Esophagus muscularis mucosa (tissue), 4 donors: ENCODE measurements around the gene NSMF. TPM values are rescaled to one million over a fixed set of nuclear protein-coding genes. Genes with fewer than 3 reads are reported as not detected.

Experiments used
- DNase-seq: peaks from one replicate; pipeline ENCODE4 v3.0.0-alpha.2; 2017; ENCODE audit errors: extremely low spot score
- H3K27ac ChIP-seq, 4 donors: fragments of 200-600 bp; sonication (generic); replicated peaks in 1 of 4; 1 replicate in 3 of 4; 2 replicates in 1 of 4; pipeline ENCODE4 v1.5.1; 2016 to 2019; ENCODE audit warnings: mild to moderate bottlenecking in 1 of 4
- H3K27me3 ChIP-seq, 4 donors: fragments of 200-600 bp; sonication (generic); one replicate each; pipeline versions ENCODE4 v1.5.1 to v1.6.0; 2016 to 2019
- H3K36me3 ChIP-seq, 4 donors: fragments of 200-600 bp; sonication (generic); one replicate each; pipeline ENCODE4 v1.5.1; 2016 to 2019
- H3K4me1 ChIP-seq, 4 donors: fragments of 200-600 bp; sonication (generic); one replicate each; pipeline ENCODE4 v1.5.1; 2016 to 2019
- H3K4me3 ChIP-seq, 4 donors: fragments of 200-600 bp; sonication (generic); 1 replicate in 2 of 4; 2 replicates in 2 of 4; pipeline ENCODE4 v1.5.1; 2016 to 2019; ENCODE audit warnings: mild to moderate bottlenecking in 4 of 4, moderate library complexity in 1 of 4
- H3K9me3 ChIP-seq, 4 donors: fragments of 200-600 bp; sonication (generic); 1 replicate in 3 of 4; 2 replicates in 1 of 4; pipeline ENCODE4 v1.5.1; 2016 to 2019
- CTCF ChIP-seq, 3 experiments: fragments of 200-600 bp in 2 of 3; fragments of 450-650 bp in 1 of 3; sonication (generic) in 2 of 3; IDR thresholded peaks; one replicate each; pipeline ENCODE4 v1.5.1; 2017 to 2019; ENCODE audit warnings: antibody characterized with exemption in 3 of 3, mild to moderate bottlenecking in 2 of 3, moderate library complexity in 1 of 3
- EP300 ChIP-seq: sonication (generic); formaldehyde crosslinking; IDR thresholded peaks from one replicate; pipeline ENCODE4 v1.6.1; 2017; ENCODE audit warnings: antibody characterized with exemption
- POLR2A ChIP-seq: fragments of 450-650 bp; IDR thresholded peaks from one replicate; pipeline ENCODE4 v1.6.1; 2017; ENCODE audit warnings: antibody characterized with exemption, moderate library complexity, mild to moderate bottlenecking, low read depth
- POLR2AphosphoS5 ChIP-seq, 2 donors: sonication (generic); formaldehyde crosslinking; IDR thresholded peaks; one replicate each; pipeline ENCODE4 v1.6.1; 2017; ENCODE audit warnings: antibody characterized with exemption in 2 of 2
- WGBS: methylation state at CpG from one replicate; pipeline ENCODE4 v1.1.5; 2018; 5-methylcytosine and 5-hydroxymethylcytosine counted together
- intact Hi-C: fragments of 100-400 bp; cut with DNase I; formaldehyde crosslinking; loops from one replicate; pipeline ENCODE4 v1.15.1; 2023
- total RNA-seq, 4 donors: library from RNA; depleted of rRNA; stranded (reverse); fragments of >200 nt; gene quantifications; one replicate each; pipeline versions ENCODE4 v1.1.0 to v1.2.1, GENCODE V29; 2016

NSMF gene
- total RNA-seq, 4 donors from 2014 or later: 41.9 to 71.0 (median 58.9) TPM

DNA sequence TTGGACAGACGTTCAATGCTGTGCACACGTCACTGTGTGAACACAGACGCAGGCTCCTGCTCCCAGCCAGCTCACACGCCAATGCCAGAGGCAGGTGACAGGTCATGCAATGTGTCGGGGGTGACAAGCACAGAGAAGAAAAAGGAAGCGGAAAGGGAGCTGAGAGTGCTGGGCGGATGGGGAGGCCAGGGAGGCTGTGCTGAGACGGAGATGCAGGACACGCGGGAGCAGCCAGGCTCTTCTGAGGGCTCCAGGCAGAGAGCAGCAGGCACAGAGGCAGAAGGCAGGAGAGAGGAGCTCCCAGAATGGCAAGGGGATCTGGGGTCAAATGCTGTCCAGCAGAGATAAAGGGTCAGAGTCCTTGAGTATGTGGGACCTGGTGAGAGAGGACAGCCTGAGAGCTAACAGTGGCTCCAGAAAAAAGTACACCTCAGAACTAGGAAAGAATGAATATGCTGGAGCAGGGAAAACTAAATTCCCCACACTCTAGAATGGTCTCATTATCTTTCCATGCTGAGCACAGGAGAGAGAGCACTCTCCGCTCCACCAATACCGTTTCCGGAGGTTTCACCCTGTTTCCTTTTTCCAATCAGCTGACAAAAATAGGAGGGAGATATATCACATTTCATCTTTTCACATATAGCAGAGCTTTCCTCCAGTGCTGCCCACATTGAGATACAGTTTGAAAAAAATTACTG lies 32.8 kb upstream of the NSMF start:
- Histone ChIP-seq H3K4me1 (peaks cover 0 to 4% (median 2%) of the 10 kb centered on the region in 4 donors), H3K36me3 (peaks cover 0 to 33% (median 16%) of the 10 kb centered on the region in 4 donors), H3K9me3 (no peaks in the 10 kb centered on the region), H3K4me3 (no peak overlapping the region), H3K27me3 (no peaks in the 10 kb centered on the region), H3K27ac (no peak overlapping the region)
- TF ChIP-seq POLR2AphosphoS5 (IDR thresholded peaks at IDR 0.05): no peak
- TF ChIP-seq CTCF (IDR thresholded peaks at IDR 0.05): no peak
- no peak for TF ChIP-seq EP300
- no peak for TF ChIP-seq POLR2A
- intact Hi-C loops: no loop called here
- 93% methylated on average over 13 of the region's 13 CpGs for WGBS
- no peak for DNase-seq

DNA sequence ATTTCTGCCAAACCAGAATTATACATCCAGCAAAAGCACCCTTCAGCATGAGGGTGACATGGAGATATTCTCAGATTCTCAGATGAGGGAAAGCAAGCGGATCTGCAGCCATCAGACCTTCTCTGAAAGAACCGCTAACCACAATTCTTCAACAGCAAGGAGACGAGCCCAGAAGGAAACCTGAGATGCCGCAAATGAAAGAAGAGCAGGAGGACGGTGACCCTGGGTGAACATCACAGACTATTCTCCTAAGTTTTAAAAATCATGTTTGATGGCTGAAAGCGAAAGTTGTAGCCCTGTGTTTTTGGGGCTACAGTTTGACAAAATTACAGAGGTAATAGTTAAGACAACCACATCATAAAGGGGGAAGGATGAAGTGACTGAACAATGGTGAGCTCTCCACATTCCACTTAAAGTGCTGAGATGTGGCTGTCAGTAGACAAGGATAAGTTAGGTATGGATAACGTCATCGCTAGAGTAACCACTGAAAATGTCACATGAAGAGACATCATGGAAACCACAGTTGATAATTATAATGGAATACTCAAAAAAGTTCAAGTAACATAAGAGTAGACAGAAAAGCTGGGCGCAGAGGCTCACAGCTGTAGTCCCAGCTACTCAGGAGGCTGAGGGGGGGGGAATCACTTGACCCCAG lies 31.5 kb upstream of the NSMF start:
- no peaks in the 10 kb centered on the region for H3K9me3 ChIP-seq
- peaks cover 0 to 29% (median 14%) of the 10 kb centered on the region in 4 donors for H3K36me3 ChIP-seq
- DNase-seq: no peak
- TF ChIP-seq POLR2A: no peak
- H3K4me3 ChIP-seq: no peak overlapping the region
- WGBS: 88% methylated on average over 9 of the region's 9 CpGs
- no peak overlapping the region for H3K27ac ChIP-seq
- intact Hi-C loops: no loop called here
- H3K27me3 ChIP-seq: no peaks in the 10 kb centered on the region
- H3K4me1 ChIP-seq: peaks cover 0 to 4% (median 2%) of the 10 kb centered on the region in 4 donors

DNA sequence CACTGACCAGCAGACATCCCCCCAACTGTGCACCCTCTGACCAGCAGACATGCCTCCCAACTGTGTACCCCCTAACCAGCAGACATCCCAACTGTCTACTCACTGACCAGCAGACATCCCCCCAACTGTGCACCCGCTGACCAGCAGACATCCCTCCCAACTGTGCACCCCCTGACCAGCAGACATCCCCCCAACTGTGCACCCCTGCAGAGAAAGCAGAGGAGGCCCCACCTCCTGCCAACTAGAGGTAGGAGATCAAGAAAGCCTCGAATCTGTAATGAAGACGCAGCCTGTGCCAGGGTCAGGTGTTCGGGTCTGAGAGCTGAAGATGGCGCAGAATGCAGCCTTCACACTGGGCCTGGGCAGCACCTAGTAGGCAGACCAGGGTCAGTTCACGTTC lies 29.8 kb upstream of the NSMF start:
- 92% methylated on average over 6 of the region's 6 CpGs for WGBS
- intact Hi-C loops: no loop called here
- H3K36me3 ChIP-seq: peaks cover 0 to 29% (median 13%) of the 10 kb centered on the region in 4 donors
- no peak for DNase-seq
- no peak overlapping the region for H3K4me3 ChIP-seq
- H3K9me3 ChIP-seq: no peaks in the 10 kb centered on the region
- no peak overlapping the region for H3K27ac ChIP-seq
- TF ChIP-seq POLR2AphosphoS5 (IDR thresholded peaks at IDR 0.05): no peak
- peaks cover 0 to 3% (median under 1%) of the 10 kb centered on the region in 4 donors for H3K4me1 ChIP-seq
- H3K27me3 ChIP-seq: no peaks in the 10 kb centered on the region

- no peak for DNase-seq
- Histone ChIP-seq H3K4me1 (no peaks in the 10 kb centered on the region), H3K27ac (no peak overlapping the region), H3K9me3 (no peaks in the 10 kb centered on the region), H3K27me3 (no peaks in the 10 kb centered on the region), H3K36me3 (peaks cover 0 to 29% (median 13%) of the 10 kb centered on the region in 4 donors), H3K4me3 (no peak overlapping the region)
- 49% methylated on average over 3 of the region's 6 CpGs for WGBS
- intact Hi-C loops: no loop called here
- TF ChIP-seq POLR2A: no peak
Measured at GRCh38 chr9:137488327-137488653, 29.2 kb upstream of the NSMF start.

DNA sequence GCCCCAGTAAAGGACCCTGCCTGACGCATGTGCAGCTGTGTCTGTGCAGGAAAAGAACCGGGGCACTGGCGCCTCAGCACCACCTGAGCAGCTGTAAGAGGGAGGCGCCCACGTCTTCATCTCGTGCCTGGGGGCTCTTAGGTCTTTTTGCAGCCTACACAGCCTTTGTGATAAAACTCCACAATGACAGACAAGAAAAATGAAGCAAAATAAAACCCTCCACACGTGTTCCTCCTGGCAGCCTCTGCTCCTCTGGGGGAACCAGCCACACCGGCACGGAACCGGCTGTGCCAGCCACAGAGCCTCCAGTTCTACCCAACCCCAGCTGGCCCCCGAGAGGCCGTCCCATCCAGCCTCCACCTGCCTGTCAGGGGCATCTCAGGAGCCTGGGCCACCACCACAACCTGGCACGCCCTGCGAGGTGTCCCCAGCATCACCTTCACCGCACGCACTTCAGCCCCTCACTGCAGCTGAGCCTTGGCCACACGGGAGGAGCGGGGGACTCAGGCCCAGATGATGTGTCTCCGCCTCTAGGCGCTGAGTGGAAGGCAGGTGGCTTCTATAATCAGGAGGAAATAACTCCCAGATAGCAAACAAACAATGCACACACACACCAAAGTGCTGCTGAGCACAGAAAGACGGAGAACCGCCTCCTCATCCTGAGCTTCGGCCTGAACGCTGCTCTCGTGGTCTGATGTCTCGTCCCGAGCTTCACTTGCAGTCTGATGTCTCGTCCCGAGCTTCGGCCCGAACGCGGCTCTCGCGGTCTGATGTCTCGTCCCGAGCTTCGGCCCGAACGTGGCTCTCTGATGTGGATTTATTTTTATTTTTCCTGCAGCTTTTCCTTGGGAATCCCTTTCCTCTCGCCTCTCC lies 28.6 kb upstream of the NSMF start:
- no peak for DNase-seq
- TF ChIP-seq EP300: no peak
- no peak for TF ChIP-seq POLR2A
- TF ChIP-seq CTCF (IDR thresholded peaks at IDR 0.05): no peak
- TF ChIP-seq POLR2AphosphoS5 (IDR thresholded peaks at IDR 0.05): no peak
- Histone ChIP-seq H3K4me3 (no peak overlapping the region), H3K27me3 (no peaks in the 10 kb centered on the region), H3K4me1 (peaks cover 0 to under 1% (median under 1%) of the 10 kb centered on the region in 4 donors), H3K36me3 (peaks cover 0 to 29% (median 13%) of the 10 kb centered on the region in 4 donors), H3K27ac (no peak overlapping the region), H3K9me3 (no peaks in the 10 kb centered on the region)
- WGBS: 81% methylated on average over 34 of the region's 41 CpGs
- intact Hi-C loops: no loop called here
